ENCODE results near the gene KIAA1549.

KIAA1549 gene

GRCh38 chr7:138987686-138988085 lies 6.5 kb upstream of the KIAA1549 start:
- Histone ChIP-seq H3K79me1 (replicated peaks; ENCODE audit: low read length, poor library complexity, severe bottlenecking) (no peaks in the 10 kb centered on the region), H3K27me3 (ENCODE audit: control insufficient read depth in 1 of 2, insufficient read depth in 1 of 2, low read length in 2 of 2) (peaks cover 0 to 14% of the 10 kb centered on the region in 2 experiments), H2BK120ac (ENCODE audit: low read depth, low read length) (no peak overlapping the region), H3K18ac (ENCODE audit: low read depth in 1 of 2, low read length in 2 of 2) (no peak overlapping the region), H3K23ac (ENCODE audit: low read length in 2 of 2) (no peak overlapping the region), H3K4ac (ENCODE audit: low read depth in 1 of 2, low read length in 2 of 2) (no peak overlapping the region), H3K36me3 (ENCODE audit: control insufficient read depth in 1 of 2, insufficient read depth in 2 of 2, low read depth in 1 of 2, low read length in 2 of 2) (no peaks in the 10 kb centered on the region), H3K4me3 (ENCODE audit: insufficient read depth in 1 of 2, low read depth in 1 of 2, low read length in 2 of 2) (no peak overlapping the region), H2BK15ac (ENCODE audit: low read depth, poor library complexity, severe bottlenecking) (no peak overlapping the region), H2AK5ac (ENCODE audit: low read length, severe bottlenecking) (no peak overlapping the region), H3K9ac (ENCODE audit: low read length) (no peak overlapping the region), H3K4me2 (ENCODE audit: low read length, poor library complexity, severe bottlenecking) (no peak overlapping the region), H4K91ac (ENCODE audit: low read length) (no peak overlapping the region), H2BK5ac (ENCODE audit: low read depth, low read length, poor library complexity, severe bottlenecking) (no peak overlapping the region), H2AFZ (ENCODE audit: low read depth, low read length) (no peak overlapping the region), H3K9me3 (ENCODE audit: control insufficient read depth, low read length) (peaks cover 10% of the 10 kb centered on the region), H3K4me1 (ENCODE audit: control insufficient read depth, insufficient read depth, low read depth, low read length) (no peaks in the 10 kb centered on the region), H4K8ac (ENCODE audit: low read length) (no peak overlapping the region), H3K14ac (ENCODE audit: low read length in 2 of 2) (no peak overlapping the region), H3K27ac (ENCODE audit: low read length, poor library complexity, severe bottlenecking) (no peak overlapping the region), H2BK12ac (ENCODE audit: low read length in 2 of 2) (no peak overlapping the region)
- no peak for DNase-seq
- WGBS: 100% methylated on average over 1 of the region's 1 CpG

DNA sequence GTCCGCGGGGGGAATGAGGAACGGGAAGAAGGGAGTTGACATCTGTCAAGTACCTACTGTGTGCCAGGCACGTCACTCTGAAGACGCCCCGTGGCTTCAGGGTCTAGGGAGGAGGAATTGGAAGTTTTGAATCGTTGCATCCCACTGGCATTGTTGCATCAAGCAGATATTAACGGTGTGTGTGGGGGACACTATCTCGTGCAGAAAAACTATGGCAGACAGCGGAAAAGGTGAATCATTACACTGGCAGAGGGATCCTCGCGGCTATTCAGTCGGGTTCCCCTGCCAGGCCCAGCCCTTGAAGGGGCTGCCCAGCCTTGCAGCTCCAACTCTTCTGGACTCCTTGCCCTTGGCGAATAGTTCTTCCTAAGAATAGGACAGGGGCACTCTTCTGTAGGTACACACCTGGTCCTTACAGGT lies 1.0 kb upstream of the KIAA1549 start:
- Histone ChIP-seq H2BK15ac (ENCODE audit: low read depth, poor library complexity, severe bottlenecking) (no peak overlapping the region), H2BK5ac (ENCODE audit: low read depth, low read length, poor library complexity, severe bottlenecking) (no peak overlapping the region), H3K4me3 (ENCODE audit: insufficient read depth in 1 of 2, low read depth in 1 of 2, low read length in 2 of 2) (peak overlapping the region; percentile 76 to 78), H3K9ac (ENCODE audit: low read length) (peak overlapping the region; percentile 60), H3K79me1 (replicated peaks; ENCODE audit: low read length, poor library complexity, severe bottlenecking) (peaks cover 21% of the 10 kb centered on the region), H3K36me3 (ENCODE audit: control insufficient read depth in 1 of 2, insufficient read depth in 2 of 2, low read depth in 1 of 2, low read length in 2 of 2) (no peaks in the 10 kb centered on the region), H3K4me2 (ENCODE audit: low read length, poor library complexity, severe bottlenecking) (peak overlapping the region; percentile 99), H3K4me1 (ENCODE audit: control insufficient read depth, insufficient read depth, low read depth, low read length) (peaks cover 13% of the 10 kb centered on the region), H3K27me3 (ENCODE audit: control insufficient read depth in 1 of 2, insufficient read depth in 1 of 2, low read length in 2 of 2) (peaks cover 0 to 22% of the 10 kb centered on the region in 2 experiments), H2AK5ac (ENCODE audit: low read length, severe bottlenecking) (no peak overlapping the region), H3K9me3 (ENCODE audit: control insufficient read depth, low read length) (no peaks in the 10 kb centered on the region), H4K91ac (ENCODE audit: low read length) (no peak overlapping the region), H2BK120ac (ENCODE audit: low read depth, low read length) (no peak overlapping the region), H2BK12ac (ENCODE audit: low read length in 2 of 2) (no peak overlapping the region), H3K23ac (ENCODE audit: low read length in 2 of 2) (peak overlapping the region in 1 of 2 experiments; percentile 83), H3K18ac (ENCODE audit: low read depth in 1 of 2, low read length in 2 of 2) (no peak overlapping the region), H4K8ac (ENCODE audit: low read length) (no peak overlapping the region), H3K27ac (ENCODE audit: low read length, poor library complexity, severe bottlenecking) (no peak overlapping the region), H3K4ac (ENCODE audit: low read depth in 1 of 2, low read length in 2 of 2) (no peak overlapping the region), H2AFZ (ENCODE audit: low read depth, low read length) (peak overlapping the region; percentile 15), H3K14ac (ENCODE audit: low read length in 2 of 2) (no peak overlapping the region)
- 43% methylated on average over 14 of the region's 14 CpGs for WGBS
- peak; percentile 7 for DNase-seq

- peak; percentile 24 for DNase-seq
- Histone ChIP-seq H2AFZ (ENCODE audit: low read depth, low read length) (peak overlapping the region; percentile 64), H3K9me3 (ENCODE audit: control insufficient read depth, low read length) (no peaks in the 10 kb centered on the region), H2AK5ac (ENCODE audit: low read length, severe bottlenecking) (no peak overlapping the region), H4K8ac (ENCODE audit: low read length) (no peak overlapping the region), H2BK120ac (ENCODE audit: low read depth, low read length) (peak overlapping the region; percentile 36), H3K27ac (ENCODE audit: low read length, poor library complexity, severe bottlenecking) (no peak overlapping the region), H3K4ac (ENCODE audit: low read depth in 1 of 2, low read length in 2 of 2) (peak overlapping the region in 1 of 2 experiments; percentile 24), H3K4me2 (ENCODE audit: low read length, poor library complexity, severe bottlenecking) (peak overlapping the region; percentile 97), H3K23ac (ENCODE audit: low read length in 2 of 2) (peak overlapping the region in 1 of 2 experiments; percentile 5), H2BK12ac (ENCODE audit: low read length in 2 of 2) (peak overlapping the region in 1 of 2 experiments; percentile 30), H3K79me1 (replicated peaks; ENCODE audit: low read length, poor library complexity, severe bottlenecking) (peaks cover 23% of the 10 kb centered on the region), H3K18ac (ENCODE audit: low read depth in 1 of 2, low read length in 2 of 2) (peak overlapping the region; percentile 37 to 49), H4K91ac (ENCODE audit: low read length) (no peak overlapping the region), H2BK5ac (ENCODE audit: low read depth, low read length, poor library complexity, severe bottlenecking) (no peak overlapping the region), H3K9ac (ENCODE audit: low read length) (peak overlapping the region; percentile 84), H3K36me3 (ENCODE audit: control insufficient read depth in 1 of 2, insufficient read depth in 2 of 2, low read depth in 1 of 2, low read length in 2 of 2) (no peaks in the 10 kb centered on the region), H2BK15ac (ENCODE audit: low read depth, poor library complexity, severe bottlenecking) (peak overlapping the region; percentile 97), H3K4me1 (ENCODE audit: control insufficient read depth, insufficient read depth, low read depth, low read length) (peaks cover 13% of the 10 kb centered on the region), H3K27me3 (ENCODE audit: control insufficient read depth in 1 of 2, insufficient read depth in 1 of 2, low read length in 2 of 2) (peaks cover 0 to 22% of the 10 kb centered on the region in 2 experiments), H3K14ac (ENCODE audit: low read length in 2 of 2) (no peak overlapping the region), H3K4me3 (ENCODE audit: insufficient read depth in 1 of 2, low read depth in 1 of 2, low read length in 2 of 2) (peak overlapping the region; percentile 78 to 84)
- under 1% methylated on average over 43 of the region's 68 CpGs for WGBS
These were observed 462 bp downstream of the KIAA1549 start for GRCh38 chr7:138980563-138981291.

DNA sequence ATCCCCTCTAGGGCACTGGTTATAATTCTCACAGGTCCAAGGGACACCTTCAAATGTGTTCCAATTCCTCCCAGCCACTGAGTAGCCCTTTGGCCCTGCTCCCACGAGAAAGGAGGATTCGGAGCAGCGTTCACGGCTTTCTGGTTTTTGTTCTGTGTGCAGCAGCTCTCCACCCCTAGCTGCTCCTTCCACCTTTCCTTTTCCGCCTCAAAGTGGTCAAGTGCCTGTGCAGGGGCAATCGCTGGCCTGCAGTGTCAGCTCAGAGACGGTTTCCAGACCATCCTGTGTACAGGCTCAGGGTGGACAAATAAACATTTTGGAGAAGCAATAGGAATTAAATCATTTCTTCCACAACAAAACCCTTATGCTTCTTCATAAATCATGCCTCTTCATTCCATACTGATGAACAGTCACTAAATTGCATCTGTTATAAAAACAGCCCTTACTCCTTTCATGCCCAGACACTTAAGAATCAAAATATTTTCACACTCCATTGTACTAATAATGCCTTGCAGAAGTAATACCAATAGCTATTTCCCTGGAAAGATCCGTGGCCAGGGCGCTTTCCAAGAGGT lies 1.1 kb downstream of the KIAA1549 start:
- Histone ChIP-seq H2AFZ (ENCODE audit: low read depth, low read length) (no peak overlapping the region), H3K4me1 (ENCODE audit: control insufficient read depth, insufficient read depth, low read depth, low read length) (peaks cover 13% of the 10 kb centered on the region), H2BK5ac (ENCODE audit: low read depth, low read length, poor library complexity, severe bottlenecking) (no peak overlapping the region), H3K27ac (ENCODE audit: low read length, poor library complexity, severe bottlenecking) (no peak overlapping the region), H3K79me1 (replicated peaks; ENCODE audit: low read length, poor library complexity, severe bottlenecking) (peaks cover 25% of the 10 kb centered on the region), H3K14ac (ENCODE audit: low read length in 2 of 2) (peak overlapping the region in 1 of 2 experiments; percentile 66), H4K91ac (ENCODE audit: low read length) (no peak overlapping the region), H2BK120ac (ENCODE audit: low read depth, low read length) (no peak overlapping the region), H3K18ac (ENCODE audit: low read depth in 1 of 2, low read length in 2 of 2) (no peak overlapping the region), H4K8ac (ENCODE audit: low read length) (no peak overlapping the region), H3K4ac (ENCODE audit: low read depth in 1 of 2, low read length in 2 of 2) (no peak overlapping the region), H3K9me3 (ENCODE audit: control insufficient read depth, low read length) (no peaks in the 10 kb centered on the region), H2BK15ac (ENCODE audit: low read depth, poor library complexity, severe bottlenecking) (no peak overlapping the region), H3K4me3 (ENCODE audit: insufficient read depth in 1 of 2, low read depth in 1 of 2, low read length in 2 of 2) (peak overlapping the region; percentile 78 to 84), H3K36me3 (ENCODE audit: control insufficient read depth in 1 of 2, insufficient read depth in 2 of 2, low read depth in 1 of 2, low read length in 2 of 2) (no peaks in the 10 kb centered on the region), H3K9ac (ENCODE audit: low read length) (peak overlapping the region; percentile 84), H3K23ac (ENCODE audit: low read length in 2 of 2) (no peak overlapping the region), H2AK5ac (ENCODE audit: low read length, severe bottlenecking) (no peak overlapping the region), H3K27me3 (ENCODE audit: control insufficient read depth in 1 of 2, insufficient read depth in 1 of 2, low read length in 2 of 2) (peaks cover 0 to 22% of the 10 kb centered on the region in 2 experiments), H2BK12ac (ENCODE audit: low read length in 2 of 2) (peak overlapping the region in 1 of 2 experiments; percentile 15), H3K4me2 (ENCODE audit: low read length, poor library complexity, severe bottlenecking) (peak overlapping the region; percentile 97)
- 0% methylated on average over 9 of the region's 9 CpGs for WGBS
- DNase-seq: peak; percentile 49

All from mesenchymal stem cell (in vitro differentiated cells and primary cell).